OCI-LY3 (cell line): ENCODE data around the gene F2RL2.

Experiments used
- CTCF ChIP-seq: fragments of 200-600, 300-600 bp; sonication (generic); IDR thresholded peaks from 2 replicates; pipeline ENCODE4 v1.5.1; 2014; ENCODE audit warnings: antibody characterized with exemption, low read length, low read depth
- EZH2phosphoT487 ChIP-seq: fragments of 200-600 bp; shearing (Covaris generic); IDR thresholded peaks from 2 replicates; pipeline ENCODE4 v1.6.1; 2018; ENCODE audit warnings: antibody characterized with exemption, mixed run types, low read depth

DNA sequence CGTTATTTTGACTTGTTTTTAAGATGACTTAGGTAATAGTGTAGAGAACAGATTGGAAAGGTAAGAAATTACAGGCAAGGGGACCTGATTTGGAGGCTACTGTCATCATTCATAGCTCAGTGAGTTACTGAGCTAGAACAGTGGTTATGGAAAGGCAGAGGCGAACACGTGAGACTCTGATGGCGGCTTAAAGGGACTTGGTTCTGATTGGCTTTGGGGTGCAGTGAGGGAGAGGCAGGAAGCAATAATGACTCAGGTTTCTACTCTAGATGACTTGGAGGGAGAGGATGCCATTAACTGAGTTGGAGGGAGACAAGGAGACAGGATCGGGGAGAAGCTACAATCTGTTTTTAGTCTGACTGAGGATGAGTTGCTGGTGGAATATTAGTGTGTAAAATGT, 3.0 kb downstream of the F2RL2 start:
- TF ChIP-seq EZH2phosphoT487 (no peak), CTCF (no peak)
